ENCODE measurements around the gene THBS2.

DNA sequence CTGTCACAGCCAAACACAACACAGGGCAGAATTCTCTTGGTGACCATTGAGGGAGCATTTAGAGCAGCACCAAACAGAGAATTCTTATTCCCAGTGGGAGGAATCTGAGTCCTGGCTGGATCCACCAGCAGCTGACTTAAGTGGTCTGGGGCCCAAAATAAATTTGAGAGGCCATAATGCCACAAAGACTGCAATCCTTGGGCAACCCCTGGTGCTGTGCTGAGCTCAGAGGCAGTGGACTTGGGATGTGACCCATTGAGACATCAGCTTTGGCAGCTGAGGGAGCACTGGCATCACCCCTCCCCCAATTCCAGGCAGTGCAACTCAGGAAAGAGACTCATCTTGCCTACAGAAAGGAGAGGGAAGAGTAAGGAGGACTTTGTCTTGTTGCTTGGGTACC is 48.6 kb upstream of the THBS2 start:
- TF ChIP-seq, protein P1, sequence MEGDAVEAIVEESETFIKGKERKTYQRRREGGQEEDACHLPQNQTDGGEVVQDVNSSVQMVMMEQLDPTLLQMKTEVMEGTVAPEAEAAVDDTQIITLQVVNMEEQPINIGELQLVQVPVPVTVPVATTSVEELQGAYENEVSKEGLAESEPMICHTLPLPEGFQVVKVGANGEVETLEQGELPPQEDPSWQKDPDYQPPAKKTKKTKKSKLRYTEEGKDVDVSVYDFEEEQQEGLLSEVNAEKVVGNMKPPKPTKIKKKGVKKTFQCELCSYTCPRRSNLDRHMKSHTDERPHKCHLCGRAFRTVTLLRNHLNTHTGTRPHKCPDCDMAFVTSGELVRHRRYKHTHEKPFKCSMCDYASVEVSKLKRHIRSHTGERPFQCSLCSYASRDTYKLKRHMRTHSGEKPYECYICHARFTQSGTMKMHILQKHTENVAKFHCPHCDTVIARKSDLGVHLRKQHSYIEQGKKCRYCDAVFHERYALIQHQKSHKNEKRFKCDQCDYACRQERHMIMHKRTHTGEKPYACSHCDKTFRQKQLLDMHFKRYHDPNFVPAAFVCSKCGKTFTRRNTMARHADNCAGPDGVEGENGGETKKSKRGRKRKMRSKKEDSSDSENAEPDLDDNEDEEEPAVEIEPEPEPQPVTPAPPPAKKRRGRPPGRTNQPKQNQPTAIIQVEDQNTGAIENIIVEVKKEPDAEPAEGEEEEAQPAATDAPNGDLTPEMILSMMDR (IDR thresholded peaks at IDR 0.05): no peak
- no peak for TF ChIP-seq POLR2A (IDR thresholded peaks at IDR 0.05)

Measured in ovary (tissue), 3 donors.